Measurements from ENCODE around the gene RBL2.

DNA sequence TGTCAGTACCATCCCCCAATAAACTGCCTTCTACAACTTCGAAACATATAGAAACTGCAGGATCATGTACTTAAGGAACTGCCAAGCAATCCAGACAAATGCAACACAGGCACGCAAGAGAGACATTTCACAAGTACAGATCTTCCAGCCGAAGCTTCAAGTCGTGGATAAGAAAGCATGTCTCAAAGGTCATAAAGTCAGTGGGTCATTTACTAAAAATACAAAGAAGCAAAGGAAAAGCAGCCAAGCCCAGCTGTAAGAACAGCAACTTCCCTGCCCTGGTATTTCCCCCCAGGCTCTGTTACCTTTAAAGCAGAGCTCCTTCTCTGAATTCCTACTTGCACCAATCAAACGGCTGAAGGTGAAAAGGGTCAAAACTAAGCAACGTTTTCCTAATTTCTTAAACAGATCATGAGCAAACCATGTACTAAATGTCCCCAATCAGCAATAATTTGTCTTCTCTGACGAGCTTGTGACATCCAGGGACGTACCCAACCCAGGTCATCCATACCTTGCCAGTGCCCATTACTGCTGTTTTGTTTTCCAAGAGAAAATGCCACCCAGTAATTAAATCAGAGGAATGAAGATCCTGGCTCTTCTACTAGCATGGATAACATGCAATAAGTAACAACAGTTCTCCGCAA is 67.1 kb downstream of the RBL2 start:
- TF ChIP-seq, protein P1, sequence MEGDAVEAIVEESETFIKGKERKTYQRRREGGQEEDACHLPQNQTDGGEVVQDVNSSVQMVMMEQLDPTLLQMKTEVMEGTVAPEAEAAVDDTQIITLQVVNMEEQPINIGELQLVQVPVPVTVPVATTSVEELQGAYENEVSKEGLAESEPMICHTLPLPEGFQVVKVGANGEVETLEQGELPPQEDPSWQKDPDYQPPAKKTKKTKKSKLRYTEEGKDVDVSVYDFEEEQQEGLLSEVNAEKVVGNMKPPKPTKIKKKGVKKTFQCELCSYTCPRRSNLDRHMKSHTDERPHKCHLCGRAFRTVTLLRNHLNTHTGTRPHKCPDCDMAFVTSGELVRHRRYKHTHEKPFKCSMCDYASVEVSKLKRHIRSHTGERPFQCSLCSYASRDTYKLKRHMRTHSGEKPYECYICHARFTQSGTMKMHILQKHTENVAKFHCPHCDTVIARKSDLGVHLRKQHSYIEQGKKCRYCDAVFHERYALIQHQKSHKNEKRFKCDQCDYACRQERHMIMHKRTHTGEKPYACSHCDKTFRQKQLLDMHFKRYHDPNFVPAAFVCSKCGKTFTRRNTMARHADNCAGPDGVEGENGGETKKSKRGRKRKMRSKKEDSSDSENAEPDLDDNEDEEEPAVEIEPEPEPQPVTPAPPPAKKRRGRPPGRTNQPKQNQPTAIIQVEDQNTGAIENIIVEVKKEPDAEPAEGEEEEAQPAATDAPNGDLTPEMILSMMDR (IDR thresholded peaks at IDR 0.05): no peak
- no peak for TF ChIP-seq POLR2A (IDR thresholded peaks at IDR 0.05)
